Neural progenitor cell (in vitro differentiated cells): ENCODE data around the gene PPP2R5C.

Experiments used
- CTCF ChIP-seq: fragments of 200-600 bp; sonication (generic); IDR thresholded peaks from 2 replicates; pipeline ENCODE4 v1.5.1; 2017; ENCODE audit warnings: antibody characterized with exemption, mild to moderate bottlenecking
- EZH2 ChIP-seq: fragments of 200-600 bp; sonication (generic); IDR thresholded peaks from 2 replicates; pipeline ENCODE4 v1.6.1; 2017; ENCODE audit warnings: antibody characterized with exemption, mild to moderate bottlenecking, moderate library complexity
- EZH2phosphoT487 ChIP-seq: fragments of 200-600 bp; sonication (generic); IDR thresholded peaks from 2 replicates; pipeline ENCODE4 v1.6.1; 2017; ENCODE audit warnings: antibody characterized with exemption

DNA sequence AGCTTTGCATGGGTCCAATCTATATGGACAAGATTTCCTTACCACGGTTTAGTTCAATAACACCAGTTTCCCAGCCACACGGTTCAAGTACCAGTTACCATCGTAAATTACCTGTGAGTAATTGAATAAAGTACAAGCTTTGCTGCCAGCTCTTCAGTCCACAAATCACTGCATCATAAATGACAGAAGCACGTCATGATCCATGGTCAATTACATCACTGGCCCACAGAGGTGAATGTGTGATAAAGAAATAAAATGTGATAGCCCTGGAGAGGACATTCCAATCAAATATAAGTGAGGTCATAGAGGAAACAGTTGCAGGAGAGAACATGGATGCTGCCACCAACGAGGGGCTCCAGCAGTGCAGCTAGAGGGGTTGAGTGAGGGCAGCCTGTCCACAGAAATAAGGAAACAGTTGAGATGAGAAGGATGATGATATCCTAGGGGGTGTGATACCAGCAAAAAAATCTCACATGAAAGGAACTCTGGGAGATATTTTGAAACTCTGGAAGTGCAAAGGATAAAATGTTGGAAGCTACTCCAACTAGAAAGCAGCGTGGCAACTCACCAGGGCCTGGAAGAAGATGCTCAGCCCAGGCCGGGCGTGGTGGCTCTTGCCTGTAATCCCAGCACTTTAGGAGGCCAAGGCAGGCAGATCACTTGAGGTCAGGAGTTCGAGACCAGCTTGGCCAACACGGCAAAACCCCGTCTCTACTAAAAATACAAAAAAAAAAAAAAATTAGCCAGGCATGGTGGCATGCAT is 197.1 kb downstream of the PPP2R5C start:
- TF ChIP-seq EZH2phosphoT487 (no peak), CTCF (no peak), EZH2 (no peak)
